Endothelial cell of umbilical vein (primary cell): ENCODE measurements around the gene AGBL5. TPM values are rescaled to one million over a fixed set of nuclear protein-coding genes. Genes with fewer than 3 reads are reported as not detected.

Experiments used
- BruUV-seq: library from RNA; stranded (reverse); fragments of 400-500 nt; replicated peaks from 2 replicates; lab custom pipeline; 2021; lab: Mats Ljungman, UMichigan
- CTCF ChIA-PET: fragments of 300-600, 350-600 bp; sonication (Branson Sonifier 250); formaldehyde crosslinking; loops from one replicate; lab custom pipeline; 2021; ENCODE audit warnings: antibody characterized with exemption, inconsistent platforms; lab: Charles Lee
- POLR2A ChIA-PET: fragments of 300-600, 350-600 bp; sonication (Branson Sonifier 250); formaldehyde crosslinking; loops from one replicate; lab custom pipeline; 2021; ENCODE audit warnings: antibody characterized with exemption, inconsistent platforms; lab: Charles Lee
- DNase-seq: peaks from one replicate; pipeline ENCODE4 v3.0.0-alpha.2; 2011; ENCODE audit warnings: low read depth, low spot score
- FAIRE-seq: peaks from 2 replicates; lab custom pipeline; 2011; peaks lifted over from hg19 to GRCh38; lab: Jason Lieb, UNC
- H2AFZ ChIP-seq: 2 replicates; pipeline ENCODE4 v1.6.0; 2012; ENCODE audit warnings: low read depth, low read length, control low read depth, inconsistent platforms
- H3K27ac ChIP-seq: 2 replicates; pipeline ENCODE4 v1.5.1; 2011; ENCODE audit warnings: low read depth, mild to moderate bottlenecking, control low read depth, low read length, moderate library complexity; ENCODE audit not compliant: insufficient read depth
- H3K27me3 ChIP-seq, 2 experiments: 2 replicates each; pipeline versions ENCODE4 v1.6.0 to v1.6.1; 2011; ENCODE audit warnings: low read length in 2 of 2, mixed read lengths in 1 of 2; ENCODE audit not compliant: control insufficient read depth in 2 of 2, insufficient read depth in 2 of 2
- H3K36me3 ChIP-seq, 2 experiments: 2 replicates in 1 of 2; 3 replicates in 1 of 2; pipeline ENCODE4 v1.5.1; 2011; ENCODE audit warnings: low read length in 2 of 2, mild to moderate bottlenecking in 1 of 2, moderate library complexity in 1 of 2; ENCODE audit not compliant: control insufficient read depth in 2 of 2, insufficient read depth in 2 of 2; ENCODE audit errors: extremely low read depth in 1 of 2
- H3K4me1 ChIP-seq: 3 replicates; pipeline ENCODE4 v1.5.1; 2011; ENCODE audit warnings: mild to moderate bottlenecking, low read length; ENCODE audit not compliant: control insufficient read depth, insufficient read depth; ENCODE audit errors: extremely low read depth
- H3K4me2 ChIP-seq: 2 replicates; pipeline ENCODE4 v1.6.1; 2011; ENCODE audit warnings: low read length, control low read depth, mixed read lengths; ENCODE audit not compliant: insufficient read depth
- H3K4me3 ChIP-seq, 3 experiments: fragments of 200-600 bp in 1 of 3; sonication (generic), shearing (Covaris generic) in 1 of 3; replicated peaks in 1 of 3; 2 replicates each; pipeline ENCODE4 v1.5.1; 2011 to 2016; ENCODE audit warnings: control low read depth in 3 of 3, low read length in 3 of 3, mild to moderate bottlenecking in 2 of 3, inconsistent platforms in 1 of 3, low read depth in 1 of 3, moderate library complexity in 1 of 3; ENCODE audit not compliant: insufficient read depth in 1 of 3
- H3K79me2 ChIP-seq: 2 replicates; pipeline ENCODE4 v1.6.0; 2012; ENCODE audit warnings: low read length, inconsistent platforms; ENCODE audit not compliant: control insufficient read depth, insufficient read depth
- H3K9ac ChIP-seq: replicated peaks from 2 replicates; pipeline ENCODE3; 2011; ENCODE audit warnings: low read length, control low read depth; ENCODE audit not compliant: insufficient read depth; ENCODE audit errors: extremely low read depth
- H3K9me1 ChIP-seq: replicated peaks from 3 replicates; pipeline ENCODE4 v1.6.0; 2011; ENCODE audit warnings: mild to moderate bottlenecking, low read length; ENCODE audit not compliant: control insufficient read depth, insufficient read depth; ENCODE audit errors: extremely low read depth
- H3K9me3 ChIP-seq: replicated peaks from 2 replicates; pipeline ENCODE4 v1.5.1; 2012; ENCODE audit warnings: low read length, inconsistent platforms; ENCODE audit not compliant: control insufficient read depth, insufficient read depth
- H4K20me1 ChIP-seq: replicated peaks from 2 replicates; pipeline ENCODE3; 2011; ENCODE audit warnings: mild to moderate bottlenecking, low read length; ENCODE audit not compliant: control insufficient read depth, insufficient read depth; ENCODE audit errors: extremely low read depth
- CTCF ChIP-seq, 2 donors: IDR thresholded peaks; 1 replicate in 1 of 2; 2 replicates in 1 of 2; pipeline ENCODE4 v1.5.1; 2011; ENCODE audit warnings: low read length in 2 of 2, mild to moderate bottlenecking in 2 of 2, moderate library complexity in 2 of 2, control low read depth in 1 of 2, inconsistent platforms in 1 of 2, low read depth in 1 of 2; ENCODE audit not compliant: insufficient read depth in 1 of 2; ENCODE audit errors: extremely low read depth in 1 of 2
- EZH2 ChIP-seq: IDR thresholded peaks from 2 replicates; pipeline ENCODE4 v1.6.1; 2012; ENCODE audit warnings: borderline replicate concordance, low read depth, mild to moderate bottlenecking, moderate library complexity, low read length, inconsistent platforms; ENCODE audit not compliant: severe bottlenecking
- FOS ChIP-seq: IDR thresholded peaks from 2 replicates; pipeline ENCODE4 v1.6.1; 2011; ENCODE audit warnings: mild to moderate bottlenecking, low read length, moderate library complexity, borderline replicate concordance; ENCODE audit not compliant: insufficient read depth
- GATA2 ChIP-seq: IDR thresholded peaks from 2 replicates; pipeline ENCODE4 v1.7.0; 2011; ENCODE audit warnings: low read depth, mild to moderate bottlenecking, moderate library complexity, mixed read lengths, low read length; ENCODE audit not compliant: insufficient read length, insufficient read depth
- JUN ChIP-seq: IDR thresholded peaks from 2 replicates; pipeline ENCODE4 v1.6.1; 2011; ENCODE audit warnings: borderline replicate concordance, low read depth; ENCODE audit not compliant: insufficient read length, insufficient read depth
- MAX ChIP-seq: IDR thresholded peaks from 2 replicates; pipeline ENCODE4 v1.6.1; 2011; ENCODE audit not compliant: insufficient read depth, insufficient read length
- MYC ChIP-seq: IDR thresholded peaks from one replicate; pipeline ENCODE4 v1.6.1; 2011; ENCODE audit warnings: mild to moderate bottlenecking, low read depth, low read length
- POLR2A ChIP-seq: IDR thresholded peaks from 2 replicates; pipeline ENCODE4 v1.6.1; 2012; ENCODE audit warnings: low read depth, mild to moderate bottlenecking, control low read depth, low read length
- POLR2AphosphoS5 ChIP-seq: IDR thresholded peaks from 2 replicates; pipeline ENCODE4 v1.6.1; 2012; ENCODE audit warnings: low read depth, mild to moderate bottlenecking, control low read depth, low read length, moderate library complexity; ENCODE audit not compliant: insufficient read depth
- dilution Hi-C: fragments of 300-500 bp; cut with MboI; formaldehyde crosslinking; loops from one replicate; pipeline ENCODE4 v1.15.0; 2019; ENCODE audit warnings: low sequenced_read_pairs; ENCODE audit not compliant: extremely low pct_ligation_motif_present
- intact Hi-C: fragments of 100-400 bp; cut with micrococcal nuclease; formaldehyde crosslinking; loops from one replicate; pipeline ENCODE4 v1.10.0; 2022
- polyA plus RNA-seq, 4 experiments: library from polyadenylated mRNA; depleted of rRNA in 3 of 4; stranded (reverse) in 3 of 4; unstranded in 1 of 4; fragments of >200 nt; gene quantifications; 2 replicates each; pipeline versions ENCODE4 v1.2.1 to v1.2.3, GENCODE V29; 2011 to 2012; ENCODE audit warnings: missing spikeins in 1 of 4
- total RNA-seq: library from RNA; stranded (reverse); gene quantifications from 2 replicates; pipeline ENCODE4 v1.2.3, GENCODE V29; 2021

AGBL5 gene
- total and polyA plus RNA-seq, 2 donors (not counting 3 experiments of a cell fraction or from before 2014, with no cell fraction given): 28.2 to 41.9 TPM

- Histone ChIP-seq H4K20me1 (no peaks in the 10 kb centered on the region), H3K9me1 (no peaks in the 10 kb centered on the region), H3K9ac (peak within 1 kb of the TSS; percentile 69), H3K4me2 (peak within 1 kb of the TSS; percentile 95), H3K36me3 (no peaks in the 10 kb centered on the region), H3K4me3 (peak within 1 kb of the TSS; percentile 55 to 73 (median 64)), H3K27ac (peak within 1 kb of the TSS; percentile 51), H3K79me2 (no peaks in the 10 kb centered on the region), H3K9me3 (no peaks in the 10 kb centered on the region), H2AFZ (peak within 1 kb of the TSS; percentile 98), H3K27me3 (no peaks in the 10 kb centered on the region), H3K4me1 (peaks cover 5% of the 10 kb centered on the region)
- CTCF ChIA-PET: interaction anchor here (0.7 to 6.0 kb wide), 16 partner anchors 9 to 241 kb away, joined by 3 to 39 read pairs (median 4); partner anchors contain the start of genes ABHD1, AGBL5, MPV17 and PREB
- TF ChIP-seq CTCF (IDR thresholded peaks at IDR 0.05; ENCODE audit: extremely low read depth in 1 of 2, insufficient read depth in 1 of 2, low read depth in 1 of 2, low read length in 2 of 2) (no peak), FOS (no peak), GATA2 (no peak), MAX (no peak), EZH2 (no peak), POLR2A (no peak), JUN (no peak), POLR2AphosphoS5 (no peak), MYC (no peak)
- FAIRE-seq (peak; percentile 59), DNase-seq (no peak)
- intact Hi-C loops (loop anchor here (1.0 to 5.0 kb wide), 8 partner anchors 37 to 240 kb away; partner anchors contain the start of genes ATRAID, DPYSL5, PREB and SLC5A6), dilution Hi-C loops (no loop called here)
- no TSS peak for BruUV-seq
- POLR2A ChIA-PET: interaction anchor here (0.7 to 0.9 kb wide), 2 partner anchors 12 to 36 kb away, joined by 3 to 7 read pairs; partner anchors contain the start of gene AGBL5
These were observed 35.5 kb downstream of the AGBL5 start, which contains the start of gene KHK for GRCh38 chr2:27086724-27087593. Gene KHK, plus strand, starts transcription at chr2:27086772. Its CDS starts 488 bp downstream, at chr2:27087260.
